ENCODE measurements around the gene RABAC1. TPM values are rescaled to one million over a fixed set of nuclear protein-coding genes. Genes with fewer than 3 reads are reported as not detected.

RABAC1 gene
- total and polyA plus RNA-seq, 2 of the 13 experiments (the other 11 are each of a cell fraction or from before 2014, with no cell fraction given) = 37.4 to 74.0 TPM

GRCh38 chr19:41955521-41955920 is 3.6 kb downstream of the RABAC1 start:
- no peak for FAIRE-seq
- in situ Hi-C loops (cut with HindIII; ENCODE audit: extremely low pct_ligation_motif_present, low pct_unique_long_range_greater_than_20kb) = loop anchor here (5.0 kb wide), 1 partner anchor 73 kb away; the partner anchor contains the start of gene ARHGEF1
- H3K9ac ChIP-seq (ENCODE audit: insufficient read depth, low read depth, low read length) = no peak overlapping the region

More at GRCh38 chr19:41955521-41955920, 3.6 kb downstream of the RABAC1 start:
- intact Hi-C loops (cut with micrococcal nuclease; ENCODE audit: unreplicated experiment) = loop anchor here (10.0 kb wide), 1 partner anchor 161 kb away; the partner anchor contains the start of gene CEACAM3
- ATAC-seq (no peak), DNase-seq (ENCODE audit: low spot score) (no peak)
- no peak overlapping the region for H3K27ac ChIP-seq (ENCODE audit: extremely low read length, insufficient read depth, low read length)
- H3K4me2 ChIP-seq (ENCODE audit: low read depth, low read length) = no peak overlapping the region
- H4K20me1 ChIP-seq (ENCODE audit: insufficient read depth, low read length) = 0 out of 2 replicates have a peak, but pooled peaks cover 3% of the 10 kb centered on the region
- CTCF ChIA-PET (ENCODE audit: low intra/inter-chr PET ratio, low total read pairs) = no interaction called here
- TF ChIP-seq SAP130 (CRISPR knock-in tag; IDR thresholded peaks at IDR 0.05; ENCODE audit: low read depth) (no peak), RFX5 (IDR thresholded peaks at IDR 0.05; ENCODE audit: low read depth, low read length) (no peak), ZNF234 (CRISPR knock-in tag; conservative IDR thresholded peaks at IDR 0.05) (no peak), AKNA (CRISPR knock-in tag; IDR thresholded peaks at IDR 0.05; ENCODE audit: borderline replicate concordance) (no peak), RFX1 (IDR thresholded peaks at IDR 0.05) (no peak), BRCA1 (CRISPR knock-in tag; IDR thresholded peaks at IDR 0.05) (no peak), ZNF224 (CRISPR knock-in tag; IDR thresholded peaks at IDR 0.05) (no peak), ZNF317 (CRISPR knock-in tag; IDR thresholded peaks at IDR 0.05) (no peak), ZNF629 (CRISPR knock-in tag; conservative IDR thresholded peaks at IDR 0.05) (no peak), MAX (IDR thresholded peaks at IDR 0.05) (no peak), ATF3 (CRISPR knock-in tag; IDR thresholded peaks at IDR 0.05) (no peak), ZNF660 (CRISPR knock-in tag; IDR thresholded peaks at IDR 0.05; ENCODE audit: borderline replicate concordance, low read depth) (no peak)
- WGBS (ENCODE audit: low lambda C conversion rate) = 77% methylated on average over 7 of the region's 7 CpGs
- H3K4me3 ChIP-seq (replicated peaks in 1 of 3; ENCODE audit: insufficient read depth in 1 of 3, low read depth in 2 of 3, low read length in 3 of 3) = no peak overlapping the region
- BruUV-seq (replicated peaks) = no TSS peak
- H3K4me1 ChIP-seq (ENCODE audit: insufficient read depth, low read length) = peaks cover 21% of the 10 kb centered on the region
- H3K36me3 ChIP-seq (replicated peaks in 1 of 2; ENCODE audit: control insufficient read depth in 1 of 2, insufficient read depth in 2 of 2, low read length in 2 of 2) = no peaks in the 10 kb centered on the region
- H3K9me3 ChIP-seq (ENCODE audit: low read length) = no peaks in the 10 kb centered on the region
- H3K27me3 ChIP-seq (ENCODE audit: control insufficient read depth in 1 of 2, insufficient read depth in 2 of 2, low read length in 2 of 2) = no peaks in the 10 kb centered on the region; a peak in 1 of 5 replicates
- no peak overlapping the region for H2AFZ ChIP-seq (ENCODE audit: low read length)
- POLR2A ChIA-PET = no interaction called here
- H3K79me2 ChIP-seq (ENCODE audit: insufficient read depth, low read length) = no peaks in the 10 kb centered on the region

Data from HepG2 (cell line).